GM10847 (cell line): Measurements from ENCODE around the gene STK40.

Experiments used
- POLR2A ChIP-seq: IDR thresholded peaks from 2 replicates; pipeline ENCODE4 v1.6.1; 2011; ENCODE audit not compliant: insufficient read length; ENCODE audit errors: extremely low read depth

STK40 gene

GRCh38 chr1:36402504-36402890 lies 16.8 kb upstream of the STK40 start:
- TF ChIP-seq POLR2A: no peak

- no peak for TF ChIP-seq POLR2A
Observed at GRCh38 chr1:36401602-36402503, 16.1 kb upstream of the STK40 start.

GRCh38 chr1:36400825-36401601 lies 15.3 kb upstream of the STK40 start:
- peak; percentile 62 for TF ChIP-seq POLR2A

GRCh38 chr1:36400514-36400824 lies 14.7 kb upstream of the STK40 start:
- TF ChIP-seq POLR2A: no peak

GRCh38 chr1:36398370-36398977 lies 12.8 kb upstream of the STK40 start:
- TF ChIP-seq POLR2A: no peak

- peak; percentile 78 for TF ChIP-seq POLR2A
Observed at GRCh38 chr1:36397378-36398230, 11.9 kb upstream of the STK40 start, which contains the start of gene LSM10. TSS of gene LSM10 (minus strand) at chr1:36397908. CDS start at chr1:36394129, 3,779 bp downstream.

GRCh38 chr1:36397083-36397377 lies 11.3 kb upstream of the STK40 start:
- TF ChIP-seq POLR2A: no peak

- TF ChIP-seq POLR2A: no peak
Observed at GRCh38 chr1:36396359-36396758, 10.6 kb upstream of the STK40 start.

- TF ChIP-seq POLR2A: no peak
Observed at GRCh38 chr1:36393686-36394085, 8.0 kb upstream of the STK40 start.

GRCh38 chr1:36392836-36393235 lies 7.1 kb upstream of the STK40 start:
- no peak for TF ChIP-seq POLR2A

GRCh38 chr1:36391271-36391670 lies 5.5 kb upstream of the STK40 start:
- no peak for TF ChIP-seq POLR2A

- no peak for TF ChIP-seq POLR2A
Observed at GRCh38 chr1:36390411-36390810, 4.7 kb upstream of the STK40 start.

GRCh38 chr1:36389999-36390398 lies 4.3 kb upstream of the STK40 start:
- no peak for TF ChIP-seq POLR2A

GRCh38 chr1:36389261-36389660 lies 3.5 kb upstream of the STK40 start:
- no peak for TF ChIP-seq POLR2A
